GM13976 (cell line): ENCODE measurements around the gene CDK5RAP2.

Experiments used
- DNase-seq: peaks from one replicate; pipeline ENCODE4 v3.0.0; 2012; ENCODE audit warnings: low spot score
- in situ Hi-C: fragments of 300-500 bp; cut with MboI; formaldehyde crosslinking; loops from one replicate; pipeline ENCODE4 v1.12.0; 2022; ENCODE audit warnings: low sequenced_read_pairs, mixed read lengths, inconsistent platforms; ENCODE audit not compliant: unreplicated experiment
- TF ChIP-seq, protein P1 (sequence below): IDR thresholded peaks from 2 replicates; pipeline ENCODE4 v1.5.1; 2012; ENCODE audit warnings: borderline replicate concordance, mild to moderate bottlenecking; ENCODE audit not compliant: insufficient read depth; ENCODE audit errors: extremely low read depth, missing control alignments, control extremely low read depth

The CDK5RAP2 gene

DNA sequence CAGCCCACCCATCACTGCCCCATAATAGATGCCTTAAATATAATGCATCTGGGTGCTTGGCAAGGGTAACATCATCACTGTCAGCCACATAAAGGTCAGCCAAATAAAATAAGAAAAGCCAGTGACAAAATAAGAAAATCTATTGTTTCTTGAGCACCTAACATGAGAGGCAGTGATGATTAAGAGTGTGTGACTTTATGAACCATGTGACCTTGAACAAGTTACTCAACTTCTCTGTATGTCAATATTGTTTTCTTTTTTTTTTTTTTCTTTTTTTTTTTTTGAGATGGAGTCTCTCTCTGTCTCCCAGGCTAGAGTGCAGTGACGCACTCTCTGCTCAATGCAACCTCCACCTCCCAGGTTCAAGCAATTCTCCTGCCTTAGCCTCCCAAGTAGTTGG is 98.7 kb downstream of the CDK5RAP2 start:
- TF ChIP-seq, protein P1, sequence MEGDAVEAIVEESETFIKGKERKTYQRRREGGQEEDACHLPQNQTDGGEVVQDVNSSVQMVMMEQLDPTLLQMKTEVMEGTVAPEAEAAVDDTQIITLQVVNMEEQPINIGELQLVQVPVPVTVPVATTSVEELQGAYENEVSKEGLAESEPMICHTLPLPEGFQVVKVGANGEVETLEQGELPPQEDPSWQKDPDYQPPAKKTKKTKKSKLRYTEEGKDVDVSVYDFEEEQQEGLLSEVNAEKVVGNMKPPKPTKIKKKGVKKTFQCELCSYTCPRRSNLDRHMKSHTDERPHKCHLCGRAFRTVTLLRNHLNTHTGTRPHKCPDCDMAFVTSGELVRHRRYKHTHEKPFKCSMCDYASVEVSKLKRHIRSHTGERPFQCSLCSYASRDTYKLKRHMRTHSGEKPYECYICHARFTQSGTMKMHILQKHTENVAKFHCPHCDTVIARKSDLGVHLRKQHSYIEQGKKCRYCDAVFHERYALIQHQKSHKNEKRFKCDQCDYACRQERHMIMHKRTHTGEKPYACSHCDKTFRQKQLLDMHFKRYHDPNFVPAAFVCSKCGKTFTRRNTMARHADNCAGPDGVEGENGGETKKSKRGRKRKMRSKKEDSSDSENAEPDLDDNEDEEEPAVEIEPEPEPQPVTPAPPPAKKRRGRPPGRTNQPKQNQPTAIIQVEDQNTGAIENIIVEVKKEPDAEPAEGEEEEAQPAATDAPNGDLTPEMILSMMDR: no peak
- no peak for DNase-seq
- in situ Hi-C loops: no loop called here

DNA sequence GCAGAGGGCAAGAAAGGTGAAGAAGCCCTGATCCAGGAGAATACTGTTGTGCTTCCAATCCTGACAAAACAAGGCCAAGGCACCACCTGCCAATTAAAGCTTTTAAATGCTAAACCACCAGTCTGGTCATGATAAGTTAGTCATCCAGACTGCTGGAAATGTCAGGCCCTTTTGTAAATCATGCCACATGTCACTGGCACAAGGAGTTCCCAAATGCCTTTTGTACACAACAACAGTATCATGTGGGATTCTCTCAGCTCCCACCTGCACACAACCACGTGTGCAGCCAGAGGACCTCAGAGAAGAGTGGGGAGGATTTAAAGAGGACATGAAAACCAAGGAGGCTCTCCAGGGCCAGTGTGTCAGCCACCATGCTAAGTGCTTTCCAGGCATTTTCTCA is 99.3 kb downstream of the CDK5RAP2 start:
- TF ChIP-seq, protein P1: no peak
- in situ Hi-C loops: no loop called here
- no peak for DNase-seq

DNA sequence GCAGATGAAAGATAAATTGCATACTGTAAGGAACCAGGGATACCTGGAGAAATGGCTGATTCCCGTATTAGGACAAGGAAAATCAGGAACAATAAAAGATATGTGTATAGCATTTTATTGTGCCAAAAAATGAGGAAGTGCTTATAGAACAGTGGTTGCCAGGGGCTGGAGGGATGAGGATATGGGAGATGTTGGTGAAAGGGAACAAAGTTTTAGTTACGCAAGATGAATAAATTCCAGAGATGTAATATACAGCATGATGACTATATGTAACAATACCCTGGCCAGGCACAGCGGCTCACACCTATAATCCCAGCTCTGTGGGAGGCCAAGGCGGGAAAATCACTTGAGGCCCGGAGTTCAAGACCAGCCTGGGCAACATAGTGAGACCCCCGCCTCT is 101.8 kb downstream of the CDK5RAP2 start:
- DNase-seq: no peak
- in situ Hi-C loops: no loop called here

DNA sequence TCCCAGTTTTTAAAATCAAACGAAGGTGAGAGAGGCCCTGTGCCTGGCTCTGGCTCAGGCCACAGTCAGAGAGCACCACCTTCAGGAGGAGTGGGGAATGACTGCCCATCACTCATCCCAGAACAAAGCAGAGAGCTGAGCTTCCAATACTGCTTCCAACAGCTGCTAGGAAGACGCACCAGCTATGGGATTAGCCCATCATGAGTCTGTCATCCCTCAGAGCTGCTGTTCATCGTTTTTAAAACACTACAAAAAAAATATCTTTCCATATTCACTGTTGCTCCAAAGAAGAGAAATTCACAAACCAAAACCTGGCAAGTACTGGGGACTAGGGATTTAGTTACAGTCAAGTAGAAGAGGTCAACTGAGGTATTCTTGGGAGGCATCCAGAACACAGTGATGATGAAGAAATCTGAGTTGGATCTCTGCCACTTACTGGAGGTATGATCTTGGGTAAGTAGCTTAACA is 102.4 kb downstream of the CDK5RAP2 start:
- TF ChIP-seq, protein P1: peak; percentile 58
- peak; percentile 40 for DNase-seq
- in situ Hi-C loops: no loop called here

More for the DNA sequence above, 101.8 kb downstream of the CDK5RAP2 start:
- TF ChIP-seq, protein P1: no peak

DNA sequence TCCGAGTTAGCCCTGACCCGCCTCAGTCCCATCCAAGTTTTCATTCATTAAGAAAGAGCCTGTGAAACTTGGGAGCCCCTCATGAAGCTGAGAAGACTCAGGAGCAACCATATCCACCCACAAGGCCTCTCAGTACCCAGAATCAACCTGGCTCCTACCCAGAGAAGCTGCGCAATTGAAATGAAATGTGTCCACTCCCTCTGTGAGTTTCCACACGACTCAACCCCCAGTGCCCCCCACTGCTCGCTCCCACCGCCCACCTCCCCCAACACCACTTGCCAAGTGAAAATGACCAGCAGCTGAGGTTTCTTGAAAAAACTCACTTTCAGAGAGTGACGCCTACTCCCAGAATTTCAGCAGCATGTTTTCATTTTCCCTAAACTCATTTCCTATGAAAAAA is 104.6 kb downstream of the CDK5RAP2 start:
- TF ChIP-seq, protein P1: no peak
- in situ Hi-C loops: no loop called here
- DNase-seq: no peak

DNA sequence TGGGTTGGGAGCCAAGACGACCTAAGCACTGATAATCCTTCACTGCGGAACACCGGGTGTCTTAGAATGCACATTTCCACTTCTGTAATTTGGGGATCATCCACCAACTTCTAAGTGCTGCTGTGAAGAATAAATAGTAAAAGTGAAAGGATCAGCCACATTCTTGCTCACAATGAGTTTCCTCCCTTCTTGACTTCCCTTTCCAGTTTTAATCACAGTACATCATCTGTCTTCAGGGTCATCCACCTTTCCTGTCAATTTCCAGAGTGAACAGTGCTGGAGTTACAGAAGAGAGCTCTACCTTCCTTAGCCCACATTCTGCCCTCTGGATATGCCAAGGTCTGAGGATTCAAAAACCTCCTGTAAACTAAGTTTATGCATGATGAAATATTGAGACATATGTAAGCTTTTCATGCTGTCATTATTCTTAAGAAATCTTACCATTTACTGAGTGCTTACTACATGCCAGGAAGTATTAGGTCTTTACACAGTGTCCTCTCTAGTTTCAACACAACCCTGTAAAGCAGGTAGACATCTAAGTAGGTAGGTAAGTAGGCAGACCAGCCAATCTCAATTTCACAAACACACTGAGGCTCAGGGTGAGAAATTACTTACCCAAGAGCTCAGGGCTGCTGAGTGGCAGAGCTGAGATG is 105.2 kb downstream of the CDK5RAP2 start:
- in situ Hi-C loops: no loop called here
- TF ChIP-seq, protein P1: no peak
- DNase-seq: no peak
